Kidney (tissue), 14 donors: ENCODE measurements around the gene NUP210. TPM values are rescaled to one million over a fixed set of nuclear protein-coding genes. Genes with fewer than 3 reads are reported as not detected.

Experiments
- DNase-seq, 5 donors: peaks; one replicate each; pipeline ENCODE4 v3.0.0-alpha.2; 2013 to 2020
- FAIRE-seq: peaks from 2 replicates; lab custom pipeline; 2012; peaks lifted over from hg19 to GRCh38; lab: Jason Lieb, UNC
- H3K27ac ChIP-seq, 2 donors: one replicate each; pipeline ENCODE4 v1.7.0; 2013; ENCODE audit warnings: low read depth in 2 of 2, low read length in 2 of 2, inconsistent platforms in 1 of 2
- H3K27me3 ChIP-seq: one replicate; pipeline ENCODE4 v1.7.1; 2013; ENCODE audit warnings: low read length, inconsistent platforms; ENCODE audit not compliant: control insufficient read depth, insufficient read depth
- H3K36me3 ChIP-seq, 3 donors: one replicate each; pipeline versions ENCODE4 v1.7.0 to v1.7.1; 2013; ENCODE audit warnings: low read length in 3 of 3, control low read depth in 1 of 3, inconsistent platforms in 1 of 3; ENCODE audit not compliant: insufficient read depth in 3 of 3, control insufficient read depth in 2 of 3
- H3K4me1 ChIP-seq, 3 donors: one replicate each; pipeline versions ENCODE4 v1.7.0 to v1.7.1; 2013; ENCODE audit warnings: low read length in 3 of 3, inconsistent platforms in 1 of 3, low read depth in 1 of 3; ENCODE audit not compliant: control insufficient read depth in 2 of 3, insufficient read depth in 2 of 3
- H3K4me3 ChIP-seq, 3 donors: one replicate each; pipeline versions ENCODE4 v1.7.0 to v1.8.1; 2013; ENCODE audit warnings: low read length in 3 of 3, control low read depth in 1 of 3, inconsistent platforms in 1 of 3
- H3K9ac ChIP-seq, 3 donors: one replicate each; pipeline versions ENCODE4 v1.7.0 to v1.7.1; 2013; ENCODE audit warnings: low read length in 3 of 3, control low read depth in 1 of 3, inconsistent platforms in 1 of 3
- H3K9me3 ChIP-seq, 3 donors: one replicate each; pipeline versions ENCODE4 v1.7.0 to v1.7.1; 2013; ENCODE audit warnings: low read length in 3 of 3, control low read depth in 1 of 3, inconsistent platforms in 1 of 3; ENCODE audit not compliant: control insufficient read depth in 2 of 3, insufficient read depth in 1 of 3
- CTCF ChIP-seq: IDR thresholded peaks from 3 replicates; pipeline ENCODE4 v1.5.1; 2012; ENCODE audit warnings: mild to moderate bottlenecking, moderate library complexity, borderline replicate concordance; ENCODE audit not compliant: insufficient read depth; ENCODE audit errors: extremely low read depth
- intact Hi-C: fragments of 100-400 bp; cut with DNase I; formaldehyde crosslinking; loops from one replicate; pipeline ENCODE4 v1.11.1; 2022
- polyA plus RNA-seq: library from polyadenylated mRNA; stranded (reverse); fragments of 350-450 nt; fragmentation: Illumina TruSeq; extraction: RNeasy Lipid Tissue Mini Kit (QIAGEN cat#74804); gene quantifications from one replicate; pipeline ENCODE4 v1.2.3, GENCODE V29; 2014; ENCODE audit warnings: low read depth, low replicate concordance; ENCODE audit not compliant: insufficient read depth
- total RNA-seq: library from RNA; stranded (reverse); fragmentation: NEBNext Ultra II Directional; extraction: Animal tissue kit (Norgen Biotek cat#: 25700); gene quantifications from one replicate; pipeline ENCODE4 v1.2.1, GENCODE V29; 2021
- donor health status: control.
- donor health status: control.
- donor health status: control.
- donor health status: control.
- donor health status: control.
- donor health status: DM: yes; HTN: yes; CAD: no.
- donor health status: Normal renal cell carcinoma (clear cell type).

Gene NUP210
- total and polyA plus RNA-seq, 2 donors from 2014 or later, result 5.6 to 22.9 TPM

GRCh38 chr3:13282986-13283876, 136.9 kb downstream of the NUP210 start:
- peak overlapping the region; percentile 11 to 44 (median 38) for H3K4me3 ChIP-seq
- TF ChIP-seq CTCF, result peak; percentile 18
- FAIRE-seq, result no peak
- H3K36me3 ChIP-seq, result no peaks in the 10 kb centered on the region
- peaks cover 4% of the 10 kb centered on the region for H3K27me3 ChIP-seq
- intact Hi-C loops, result no loop called here
- H3K9ac ChIP-seq, result no peak overlapping the region
- H3K27ac ChIP-seq, result no peak overlapping the region
- peak in 3 of 5 donors; percentile 42 to 50 (median 46) for DNase-seq
- peaks cover 2 to 10% (median 8%) of the 10 kb centered on the region in 3 donors for H3K9me3 ChIP-seq
- peaks cover 0 to under 1% (median 0%) of the 10 kb centered on the region in 3 donors for H3K4me1 ChIP-seq

- H3K9ac ChIP-seq, result peak overlapping the region in 1 of 3 donors; percentile 12
- TF ChIP-seq CTCF, result no peak
- H3K27ac ChIP-seq, result no peak overlapping the region
- peak in 2 of 5 donors; percentile 42 to 44 for DNase-seq
- H3K27me3 ChIP-seq, result peaks cover 4% of the 10 kb centered on the region
- intact Hi-C loops, result no loop called here
- no peak for FAIRE-seq
- peaks cover 2 to 10% (median 8%) of the 10 kb centered on the region in 3 donors for H3K9me3 ChIP-seq
- H3K4me1 ChIP-seq, result peaks cover 0 to 2% (median 0%) of the 10 kb centered on the region in 3 donors
- peak overlapping the region in 1 of 3 donors; percentile 43 for H3K4me3 ChIP-seq
- no peaks in the 10 kb centered on the region for H3K36me3 ChIP-seq
These were observed 137.7 kb downstream of the NUP210 start for GRCh38 chr3:13282358-13282985.

GRCh38 chr3:13281507-13282357, 138.4 kb downstream of the NUP210 start:
- Histone ChIP-seq H3K27me3 (peaks cover 4% of the 10 kb centered on the region), H3K27ac (no peak overlapping the region), H3K36me3 (no peaks in the 10 kb centered on the region), H3K4me3 (peak overlapping the region in 2 of 3 donors; percentile 23 to 43), H3K9me3 (peaks cover 2 to 10% (median 5%) of the 10 kb centered on the region in 3 donors), H3K9ac (peak overlapping the region in 1 of 3 donors; percentile 12), H3K4me1 (peaks cover 0 to 2% (median 0%) of the 10 kb centered on the region in 3 donors)
- no peak for TF ChIP-seq CTCF
- DNase-seq (peak in 3 of 5 donors; percentile 25 to 66 (median 38)), FAIRE-seq (no peak)
- intact Hi-C loops, result no loop called here
